Measurements from ENCODE around the gene TRIM10. TPM values are rescaled to one million over a fixed set of nuclear protein-coding genes. Genes with fewer than 3 reads are reported as not detected.

The TRIM10 gene
- total RNA-seq, 1 donor = not detected

- TF ChIP-seq CTCF (IDR thresholded peaks at IDR 0.05; ENCODE audit: insufficient read depth, low read depth, low read length) = no peak
- no peak for DNase-seq (ENCODE audit: low read depth)
- H3K4me3 ChIP-seq (ENCODE audit: low read depth, low read length) = no peak overlapping the region
Observed at GRCh38 chr6:30113841-30114240, 47.2 kb downstream of the TRIM10 start.

- no peak for TF ChIP-seq CTCF (IDR thresholded peaks at IDR 0.05; ENCODE audit: insufficient read depth, low read depth, low read length)
- H3K4me3 ChIP-seq (ENCODE audit: low read depth, low read length) = no peak within 1 kb of the TSS
- DNase-seq (ENCODE audit: low read depth) = no peak
Observed at GRCh38 chr6:30113003-30113759, 47.8 kb downstream of the TRIM10 start, which contains the start of gene TRIM31. TSS of gene TRIM31 (minus strand) at chr6:30113090. CDS start at chr6:30112805, 285 bp downstream.

GRCh38 chr6:30112402-30112994 is 48.5 kb downstream of the TRIM10 start:
- H3K4me3 ChIP-seq (ENCODE audit: low read depth, low read length) = no peak overlapping the region
- TF ChIP-seq CTCF (IDR thresholded peaks at IDR 0.05; ENCODE audit: insufficient read depth, low read depth, low read length) = no peak
- no peak for DNase-seq (ENCODE audit: low read depth)

- no peak for TF ChIP-seq CTCF (IDR thresholded peaks at IDR 0.05; ENCODE audit: insufficient read depth, low read depth, low read length)
- DNase-seq (ENCODE audit: low read depth) = no peak
- H3K4me3 ChIP-seq (ENCODE audit: low read depth, low read length) = no peak overlapping the region
Observed at GRCh38 chr6:30111266-30111856, 49.6 kb downstream of the TRIM10 start.

- no peak for TF ChIP-seq CTCF (IDR thresholded peaks at IDR 0.05; ENCODE audit: insufficient read depth, low read depth, low read length)
- H3K4me3 ChIP-seq (ENCODE audit: low read depth, low read length) = no peak overlapping the region
Observed at GRCh38 chr6:30104661-30105060, 56.4 kb downstream of the TRIM10 start.

GRCh38 chr6:30103872-30104179 is 57.2 kb downstream of the TRIM10 start:
- H3K4me3 ChIP-seq (ENCODE audit: low read depth, low read length) = no peak overlapping the region
- no peak for TF ChIP-seq CTCF (IDR thresholded peaks at IDR 0.05; ENCODE audit: insufficient read depth, low read depth, low read length)
- DNase-seq (ENCODE audit: low read depth) = no peak

More at GRCh38 chr6:30104661-30105060, 56.4 kb downstream of the TRIM10 start:
- DNase-seq (ENCODE audit: low read depth) = no peak
